ENCODE data around the gene POLR3E. TPM values are rescaled to one million over a fixed set of nuclear protein-coding genes. Genes with fewer than 3 reads are reported as not detected.

POLR3E gene
- total and polyA plus RNA-seq, 2 donors (not counting 3 experiments of a cell fraction or from before 2014, with no cell fraction given) = 48.3 to 62.2 TPM

DNA sequence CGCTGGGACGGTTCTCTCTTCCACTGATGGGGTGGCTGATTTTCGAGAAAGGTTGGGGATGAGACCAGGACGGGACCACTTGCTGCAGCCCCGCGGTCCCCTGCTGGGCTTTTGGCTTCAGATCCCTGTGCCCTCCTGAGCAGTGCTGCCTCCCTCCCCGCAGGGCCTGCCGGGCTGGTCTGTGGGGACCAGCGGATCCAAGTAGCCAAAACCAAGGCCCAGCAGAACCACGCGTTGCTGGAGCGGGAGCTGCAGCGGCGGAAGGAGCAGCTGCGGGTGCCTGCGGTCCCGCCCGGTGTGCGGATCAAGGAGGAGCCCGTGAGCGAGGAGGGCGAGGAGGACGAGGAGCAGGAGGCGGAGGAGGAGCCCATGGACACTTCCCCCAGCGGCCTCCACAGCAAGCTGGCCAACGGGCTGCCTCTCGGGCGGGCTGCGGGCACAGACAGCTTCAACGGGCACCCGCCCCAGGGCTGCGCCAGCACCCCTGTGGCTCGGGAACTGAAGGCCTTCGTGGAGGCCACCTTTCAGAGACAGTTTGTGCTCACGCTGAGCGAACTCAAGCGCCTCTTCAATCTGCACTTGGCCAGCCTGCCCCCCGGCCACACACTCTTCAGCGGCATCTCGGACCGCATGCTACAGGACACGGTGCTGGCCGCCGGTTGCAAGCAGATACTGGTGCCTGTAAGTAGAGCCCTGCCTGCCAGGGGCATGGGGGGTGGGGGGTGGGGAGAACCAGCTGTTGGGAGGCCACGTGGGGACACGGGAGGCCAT is 28.6 kb downstream of the POLR3E start:
- H3K36me3 ChIP-seq (ENCODE audit: control insufficient read depth in 2 of 2, extremely low read depth in 1 of 2, insufficient read depth in 2 of 2, low read length in 2 of 2) = peaks cover 2 to 48% of the 10 kb centered on the region in 2 experiments
- dilution Hi-C loops (cut with MboI; ENCODE audit: extremely low pct_ligation_motif_present, low sequenced_read_pairs) = no loop called here
- CTCF ChIA-PET = interaction anchor here (1.1 kb wide), 1 partner anchor 12 kb away, joined by 3 read pairs; no protein-coding TSS in a partner anchor

GRCh38 chr16:22326369-22326652 is 29.1 kb downstream of the POLR3E start:
- no peak overlapping the region for H3K4me2 ChIP-seq (ENCODE audit: insufficient read depth, low read length)
- peaks cover 2 to 48% of the 10 kb centered on the region in 2 experiments for H3K36me3 ChIP-seq (ENCODE audit: control insufficient read depth in 2 of 2, extremely low read depth in 1 of 2, insufficient read depth in 2 of 2, low read length in 2 of 2)
- no peak for DNase-seq (ENCODE audit: low read depth, low spot score)
- BruUV-seq (replicated peaks) = no TSS peak
- H3K9ac ChIP-seq (replicated peaks; ENCODE audit: extremely low read depth, insufficient read depth, low read length) = no peak overlapping the region
- no peak for FAIRE-seq
- TF ChIP-seq JUN (IDR thresholded peaks at IDR 0.05; ENCODE audit: borderline replicate concordance, insufficient read depth, insufficient read length, low read depth) = no peak
- TF ChIP-seq MYC (IDR thresholded peaks at IDR 0.05; ENCODE audit: low read depth, low read length) = no peak
- TF ChIP-seq POLR2A (IDR thresholded peaks at IDR 0.05; ENCODE audit: low read depth, low read length) = no peak
- TF ChIP-seq, protein P1, sequence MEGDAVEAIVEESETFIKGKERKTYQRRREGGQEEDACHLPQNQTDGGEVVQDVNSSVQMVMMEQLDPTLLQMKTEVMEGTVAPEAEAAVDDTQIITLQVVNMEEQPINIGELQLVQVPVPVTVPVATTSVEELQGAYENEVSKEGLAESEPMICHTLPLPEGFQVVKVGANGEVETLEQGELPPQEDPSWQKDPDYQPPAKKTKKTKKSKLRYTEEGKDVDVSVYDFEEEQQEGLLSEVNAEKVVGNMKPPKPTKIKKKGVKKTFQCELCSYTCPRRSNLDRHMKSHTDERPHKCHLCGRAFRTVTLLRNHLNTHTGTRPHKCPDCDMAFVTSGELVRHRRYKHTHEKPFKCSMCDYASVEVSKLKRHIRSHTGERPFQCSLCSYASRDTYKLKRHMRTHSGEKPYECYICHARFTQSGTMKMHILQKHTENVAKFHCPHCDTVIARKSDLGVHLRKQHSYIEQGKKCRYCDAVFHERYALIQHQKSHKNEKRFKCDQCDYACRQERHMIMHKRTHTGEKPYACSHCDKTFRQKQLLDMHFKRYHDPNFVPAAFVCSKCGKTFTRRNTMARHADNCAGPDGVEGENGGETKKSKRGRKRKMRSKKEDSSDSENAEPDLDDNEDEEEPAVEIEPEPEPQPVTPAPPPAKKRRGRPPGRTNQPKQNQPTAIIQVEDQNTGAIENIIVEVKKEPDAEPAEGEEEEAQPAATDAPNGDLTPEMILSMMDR (IDR thresholded peaks at IDR 0.05; ENCODE audit: extremely low read depth in 1 of 2, insufficient read depth in 1 of 2, low read depth in 1 of 2, low read length in 2 of 2) = no peak
- TF ChIP-seq POLR2AphosphoS5 (IDR thresholded peaks at IDR 0.05; ENCODE audit: insufficient read depth, low read depth, low read length) = no peak
- no peak for TF ChIP-seq GATA2 (IDR thresholded peaks at IDR 0.05; ENCODE audit: insufficient read depth, insufficient read length, low read depth, low read length)
- ChIA-PET CTCF (interaction anchor here (1.1 kb wide), 1 partner anchor 12 kb away, joined by 3 read pairs; no protein-coding TSS in a partner anchor), POLR2A (no interaction called here)
- no peaks in the 10 kb centered on the region for H3K4me1 ChIP-seq (ENCODE audit: control insufficient read depth, extremely low read depth, insufficient read depth, low read length)
- no peaks in the 10 kb centered on the region for H3K9me1 ChIP-seq (replicated peaks; ENCODE audit: control insufficient read depth, extremely low read depth, insufficient read depth, low read length)
- H3K27me3 ChIP-seq (ENCODE audit: control insufficient read depth in 2 of 2, insufficient read depth in 2 of 2, low read length in 2 of 2) = no peaks in the 10 kb centered on the region
- no peak overlapping the region for H3K27ac ChIP-seq (ENCODE audit: insufficient read depth, low read depth, low read length)
- intact Hi-C loops (cut with micrococcal nuclease) (loop anchor here (10.0 kb wide), 1 partner anchor 348 kb away; no protein-coding TSS in a partner anchor), dilution Hi-C loops (cut with MboI; ENCODE audit: extremely low pct_ligation_motif_present, low sequenced_read_pairs) (no loop called here)
- no peaks in the 10 kb centered on the region for H4K20me1 ChIP-seq (replicated peaks; ENCODE audit: control insufficient read depth, extremely low read depth, insufficient read depth, low read length)
- no peak overlapping the region for H2AFZ ChIP-seq (ENCODE audit: low read depth, low read length)
- H3K79me2 ChIP-seq (ENCODE audit: control insufficient read depth, insufficient read depth, low read length) = peaks cover 6% of the 10 kb centered on the region
- H3K9me3 ChIP-seq (replicated peaks; ENCODE audit: control insufficient read depth, insufficient read depth, low read length) = no peaks in the 10 kb centered on the region
- no peak overlapping the region for H3K4me3 ChIP-seq (replicated peaks in 1 of 3; ENCODE audit: insufficient read depth in 1 of 3, low read depth in 1 of 3, low read length in 3 of 3)

More for the DNA sequence above, 28.6 kb downstream of the POLR3E start:
- no peak overlapping the region for H3K27ac ChIP-seq (ENCODE audit: insufficient read depth, low read depth, low read length)
- H3K4me1 ChIP-seq (ENCODE audit: control insufficient read depth, extremely low read depth, insufficient read depth, low read length) = peaks cover 4% of the 10 kb centered on the region
- POLR2A ChIA-PET = no interaction called here
- no peak overlapping the region for H3K4me3 ChIP-seq (replicated peaks in 1 of 3; ENCODE audit: insufficient read depth in 1 of 3, low read depth in 1 of 3, low read length in 3 of 3)
- no TSS peak for BruUV-seq (replicated peaks)
- no peak for FAIRE-seq
- no peaks in the 10 kb centered on the region for H3K27me3 ChIP-seq (ENCODE audit: control insufficient read depth in 2 of 2, insufficient read depth in 2 of 2, low read length in 2 of 2)
- no peak overlapping the region for H2AFZ ChIP-seq (ENCODE audit: low read depth, low read length)
- H3K9ac ChIP-seq (replicated peaks; ENCODE audit: extremely low read depth, insufficient read depth, low read length) = no peak overlapping the region
- no peak for DNase-seq (ENCODE audit: low read depth, low spot score)
- H3K4me2 ChIP-seq (ENCODE audit: insufficient read depth, low read length) = no peak overlapping the region
- peaks cover 6% of the 10 kb centered on the region for H3K79me2 ChIP-seq (ENCODE audit: control insufficient read depth, insufficient read depth, low read length)
- TF ChIP-seq POLR2A (IDR thresholded peaks at IDR 0.05; ENCODE audit: low read depth, low read length) (no peak), MYC (IDR thresholded peaks at IDR 0.05; ENCODE audit: low read depth, low read length) (no peak), POLR2AphosphoS5 (IDR thresholded peaks at IDR 0.05; ENCODE audit: insufficient read depth, low read depth, low read length) (no peak)
- intact Hi-C loops (cut with micrococcal nuclease) = loop anchor here (10.0 kb wide), 1 partner anchor 349 kb away; no protein-coding TSS in a partner anchor
- no peaks in the 10 kb centered on the region for H3K9me3 ChIP-seq (replicated peaks; ENCODE audit: control insufficient read depth, insufficient read depth, low read length)
- no peaks in the 10 kb centered on the region for H4K20me1 ChIP-seq (replicated peaks; ENCODE audit: control insufficient read depth, extremely low read depth, insufficient read depth, low read length)
- no peaks in the 10 kb centered on the region for H3K9me1 ChIP-seq (replicated peaks; ENCODE audit: control insufficient read depth, extremely low read depth, insufficient read depth, low read length)
